A549 (cell line): Measurements from ENCODE around the gene MED12.

Source experiments
- CBX2 ChIP-seq: fragments of 200-600 bp; sonication (generic); IDR thresholded peaks from 2 replicates; pipeline ENCODE4 v1.6.1; 2016; ENCODE audit warnings: low read depth, mild to moderate bottlenecking, borderline replicate concordance
- CHD4 ChIP-seq: fragments of 200-600 bp; sonication (generic); IDR thresholded peaks from 2 replicates; pipeline ENCODE4 v1.6.1; 2016; ENCODE audit warnings: antibody characterized with exemption, mild to moderate bottlenecking, borderline replicate concordance
- EHMT2 ChIP-seq: fragments of 200-600 bp; sonication (generic); IDR thresholded peaks from 2 replicates; pipeline ENCODE4 v1.6.1; 2016; ENCODE audit warnings: antibody characterized with exemption, low read depth, mild to moderate bottlenecking, moderate library complexity
- MAZ ChIP-seq: fragments of 150-350 bp; IDR thresholded peaks from 2 replicates; pipeline ENCODE4 v1.6.1; 2014; ENCODE audit warnings: antibody characterized with exemption, low read depth, low read length, borderline replicate concordance
- RFX5 ChIP-seq: fragments of 450-650 bp; IDR thresholded peaks from 2 replicates; pipeline ENCODE4 v1.7.1; 2014; ENCODE audit warnings: antibody characterized with exemption, mild to moderate bottlenecking, moderate library complexity
- TF ChIP-seq, protein P1 (sequence below): IDR thresholded peaks from 2 replicates; pipeline ENCODE4 v1.6.1; 2012
- TF ChIP-seq, protein P2 (sequence below): fragments of >200 bp; sonication (Bioruptor Twin); formaldehyde crosslinking; IDR thresholded peaks from 3 replicates; pipeline ENCODE4 v1.5.1; 2016
- TF ChIP-seq, protein P3 (sequence below): fragments of 200-600 bp; sonication (generic); IDR thresholded peaks from 2 replicates; pipeline ENCODE4 v1.6.1; 2016; ENCODE audit warnings: antibody characterized with exemption, mild to moderate bottlenecking, moderate library complexity
- TF ChIP-seq, protein P4 (sequence below): fragments of 150-350 bp; IDR thresholded peaks from 2 replicates; pipeline ENCODE4 v1.6.1; 2014; ENCODE audit warnings: low read depth, mild to moderate bottlenecking, low read length

DNA sequence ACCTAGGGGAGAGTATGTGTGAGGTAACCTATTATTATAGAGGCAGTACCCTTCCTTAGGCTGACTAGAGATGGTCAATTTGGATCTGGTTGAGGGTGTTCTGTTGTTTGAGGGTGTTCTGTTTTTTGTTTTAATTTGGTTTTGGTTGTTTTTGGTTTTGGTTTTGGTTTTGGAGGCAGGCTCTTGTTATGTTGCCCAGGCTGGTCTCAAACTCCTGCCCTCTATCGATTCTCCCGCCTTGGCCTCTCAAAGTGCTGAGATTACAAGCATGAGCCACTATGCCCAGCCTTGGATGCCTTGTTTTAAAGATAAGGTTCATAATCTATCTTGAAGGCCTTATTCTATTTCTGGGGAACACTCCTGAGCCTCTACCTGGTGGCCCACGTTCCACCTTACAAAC, 12.8 kb upstream of the MED12 start:
- TF ChIP-seq, protein P1, sequence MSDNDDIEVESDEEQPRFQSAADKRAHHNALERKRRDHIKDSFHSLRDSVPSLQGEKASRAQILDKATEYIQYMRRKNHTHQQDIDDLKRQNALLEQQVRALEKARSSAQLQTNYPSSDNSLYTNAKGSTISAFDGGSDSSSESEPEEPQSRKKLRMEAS, result no peak
- TF ChIP-seq, protein P2, sequence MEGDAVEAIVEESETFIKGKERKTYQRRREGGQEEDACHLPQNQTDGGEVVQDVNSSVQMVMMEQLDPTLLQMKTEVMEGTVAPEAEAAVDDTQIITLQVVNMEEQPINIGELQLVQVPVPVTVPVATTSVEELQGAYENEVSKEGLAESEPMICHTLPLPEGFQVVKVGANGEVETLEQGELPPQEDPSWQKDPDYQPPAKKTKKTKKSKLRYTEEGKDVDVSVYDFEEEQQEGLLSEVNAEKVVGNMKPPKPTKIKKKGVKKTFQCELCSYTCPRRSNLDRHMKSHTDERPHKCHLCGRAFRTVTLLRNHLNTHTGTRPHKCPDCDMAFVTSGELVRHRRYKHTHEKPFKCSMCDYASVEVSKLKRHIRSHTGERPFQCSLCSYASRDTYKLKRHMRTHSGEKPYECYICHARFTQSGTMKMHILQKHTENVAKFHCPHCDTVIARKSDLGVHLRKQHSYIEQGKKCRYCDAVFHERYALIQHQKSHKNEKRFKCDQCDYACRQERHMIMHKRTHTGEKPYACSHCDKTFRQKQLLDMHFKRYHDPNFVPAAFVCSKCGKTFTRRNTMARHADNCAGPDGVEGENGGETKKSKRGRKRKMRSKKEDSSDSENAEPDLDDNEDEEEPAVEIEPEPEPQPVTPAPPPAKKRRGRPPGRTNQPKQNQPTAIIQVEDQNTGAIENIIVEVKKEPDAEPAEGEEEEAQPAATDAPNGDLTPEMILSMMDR, result no peak
- TF ChIP-seq CHD4 (no peak), CBX2 (no peak), EHMT2 (no peak), RFX5 (no peak), MAZ (no peak)
- TF ChIP-seq, protein P3, sequence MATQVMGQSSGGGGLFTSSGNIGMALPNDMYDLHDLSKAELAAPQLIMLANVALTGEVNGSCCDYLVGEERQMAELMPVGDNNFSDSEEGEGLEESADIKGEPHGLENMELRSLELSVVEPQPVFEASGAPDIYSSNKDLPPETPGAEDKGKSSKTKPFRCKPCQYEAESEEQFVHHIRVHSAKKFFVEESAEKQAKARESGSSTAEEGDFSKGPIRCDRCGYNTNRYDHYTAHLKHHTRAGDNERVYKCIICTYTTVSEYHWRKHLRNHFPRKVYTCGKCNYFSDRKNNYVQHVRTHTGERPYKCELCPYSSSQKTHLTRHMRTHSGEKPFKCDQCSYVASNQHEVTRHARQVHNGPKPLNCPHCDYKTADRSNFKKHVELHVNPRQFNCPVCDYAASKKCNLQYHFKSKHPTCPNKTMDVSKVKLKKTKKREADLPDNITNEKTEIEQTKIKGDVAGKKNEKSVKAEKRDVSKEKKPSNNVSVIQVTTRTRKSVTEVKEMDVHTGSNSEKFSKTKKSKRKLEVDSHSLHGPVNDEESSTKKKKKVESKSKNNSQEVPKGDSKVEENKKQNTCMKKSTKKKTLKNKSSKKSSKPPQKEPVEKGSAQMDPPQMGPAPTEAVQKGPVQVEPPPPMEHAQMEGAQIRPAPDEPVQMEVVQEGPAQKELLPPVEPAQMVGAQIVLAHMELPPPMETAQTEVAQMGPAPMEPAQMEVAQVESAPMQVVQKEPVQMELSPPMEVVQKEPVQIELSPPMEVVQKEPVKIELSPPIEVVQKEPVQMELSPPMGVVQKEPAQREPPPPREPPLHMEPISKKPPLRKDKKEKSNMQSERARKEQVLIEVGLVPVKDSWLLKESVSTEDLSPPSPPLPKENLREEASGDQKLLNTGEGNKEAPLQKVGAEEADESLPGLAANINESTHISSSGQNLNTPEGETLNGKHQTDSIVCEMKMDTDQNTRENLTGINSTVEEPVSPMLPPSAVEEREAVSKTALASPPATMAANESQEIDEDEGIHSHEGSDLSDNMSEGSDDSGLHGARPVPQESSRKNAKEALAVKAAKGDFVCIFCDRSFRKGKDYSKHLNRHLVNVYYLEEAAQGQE, result no peak
- TF ChIP-seq, protein P4, sequence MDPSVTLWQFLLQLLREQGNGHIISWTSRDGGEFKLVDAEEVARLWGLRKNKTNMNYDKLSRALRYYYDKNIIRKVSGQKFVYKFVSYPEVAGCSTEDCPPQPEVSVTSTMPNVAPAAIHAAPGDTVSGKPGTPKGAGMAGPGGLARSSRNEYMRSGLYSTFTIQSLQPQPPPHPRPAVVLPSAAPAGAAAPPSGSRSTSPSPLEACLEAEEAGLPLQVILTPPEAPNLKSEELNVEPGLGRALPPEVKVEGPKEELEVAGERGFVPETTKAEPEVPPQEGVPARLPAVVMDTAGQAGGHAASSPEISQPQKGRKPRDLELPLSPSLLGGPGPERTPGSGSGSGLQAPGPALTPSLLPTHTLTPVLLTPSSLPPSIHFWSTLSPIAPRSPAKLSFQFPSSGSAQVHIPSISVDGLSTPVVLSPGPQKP, result no peak
